ENCODE data around the gene DPH3.

DNA sequence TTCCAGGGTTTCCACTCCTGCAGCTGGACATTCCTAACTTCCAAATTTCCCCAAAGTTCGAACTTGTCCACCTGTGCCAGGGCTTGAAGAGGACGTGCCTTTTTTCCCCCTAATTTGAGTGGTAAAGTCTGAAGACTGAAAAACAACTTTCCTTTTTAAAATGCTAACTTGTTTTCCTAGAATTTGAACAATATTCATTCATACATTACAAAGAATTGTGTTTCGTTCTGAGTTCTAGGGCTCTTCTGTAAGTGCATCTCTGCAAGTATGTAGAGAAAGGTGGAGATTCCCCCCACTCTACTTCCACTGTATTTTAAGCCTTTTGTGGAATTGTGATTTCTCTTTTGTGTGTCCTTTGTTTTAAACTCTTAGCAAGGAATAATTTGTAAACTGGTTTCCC, 9.4 kb downstream of the DPH3 start:
- TF ChIP-seq CTCF (optimal IDR thresholded peaks at IDR 0.05 in 1 of 3, IDR thresholded peaks at IDR 0.05 in 1 of 3, conservative IDR thresholded peaks at IDR 0.05 in 1 of 3; ENCODE audit: extremely low read depth in 1 of 3, insufficient read depth in 2 of 3, low read length in 3 of 3) (no peak), EZH2 (IDR thresholded peaks at IDR 0.05; ENCODE audit: low read length) (no peak)
